HT1080 (cell line): Measurements from ENCODE around the gene CST11. TPM values are rescaled to one million over a fixed set of nuclear protein-coding genes. Genes with fewer than 3 reads are reported as not detected.
"Not testable (repeated sequence)": the region's sequence is repeated elsewhere in the genome, so short reads cannot be mapped to it uniquely, and the experiment has no call there.

Experiments used
- DNase-seq: peaks from one replicate; pipeline ENCODE4 v3.0.0-alpha.2; 2015; ENCODE audit warnings: low read depth
- polyA plus RNA-seq, 2 experiments: library from polyadenylated mRNA; depleted of rRNA; stranded (reverse); fragments of >200 nt; gene quantifications; 2 replicates each; pipeline ENCODE4 v1.2.3, GENCODE V29; 2015
- total RNA-seq: library from RNA; depleted of rRNA; stranded (reverse); fragments of >200 nt; shearing (Covaris generic); gene quantifications from 2 replicates; pipeline ENCODE4 v1.2.3, GENCODE V29; 2014; rRNA removed

CST11 gene, protein sequence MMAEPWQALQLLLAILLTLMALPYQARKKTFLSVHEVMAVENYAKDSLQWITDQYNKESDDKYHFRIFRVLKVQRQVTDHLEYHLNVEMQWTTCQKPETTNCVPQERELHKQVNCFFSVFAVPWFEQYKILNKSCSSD
- total RNA-seq = not detected in 2 replicates
- not detected in 2 replicates for polyA plus RNA-seq (2015; cell fraction: cytosol; rRNA removed)
- not detected in 2 replicates for polyA plus RNA-seq (2015; cell fraction: nucleus; rRNA removed)

DNA sequence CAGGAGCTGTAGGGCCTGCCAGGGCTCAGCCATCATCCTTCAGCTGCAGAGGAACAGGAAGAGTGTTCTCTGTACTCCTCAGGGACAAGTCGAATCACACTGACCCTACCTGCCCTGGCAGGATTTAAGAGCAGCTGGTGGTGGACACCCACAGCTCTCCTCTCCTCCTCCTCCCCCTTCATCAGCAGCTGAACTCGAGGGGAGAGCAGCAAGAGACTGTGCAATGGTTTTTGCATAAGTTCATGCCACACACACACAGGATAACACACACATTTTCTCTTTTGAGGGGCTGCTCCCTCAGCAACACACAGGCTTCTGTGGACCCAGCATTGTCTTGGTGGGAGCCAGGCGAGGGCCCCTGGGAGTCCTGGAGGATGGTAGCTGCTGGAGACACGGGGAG is at the start of gene CST11:
TSS of gene CST11 (minus strand) at position 101 of the 400 bp plus-strand sequence. CDS start at position 36, 65 bp downstream.
- no peak for DNase-seq

DNA sequence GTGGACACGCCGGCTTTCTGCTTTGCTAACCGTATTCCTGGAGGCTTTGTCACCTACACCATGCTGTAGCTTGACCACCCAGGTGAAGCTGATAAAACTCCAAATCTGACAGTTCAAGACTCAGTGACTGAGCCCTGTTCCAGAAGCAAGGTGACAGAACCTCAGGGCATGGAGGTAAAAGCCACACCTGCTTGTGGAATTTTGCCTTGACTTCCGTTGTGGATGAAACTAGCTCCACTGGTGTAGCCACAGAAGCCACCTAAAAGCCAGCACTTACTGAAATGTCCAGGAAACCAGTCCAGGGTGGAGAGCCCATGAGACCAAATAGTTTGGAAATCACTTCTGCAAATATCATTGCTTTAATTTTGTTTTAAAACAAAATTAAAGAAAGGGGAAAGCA is 49.2 kb upstream of the CST11 start:
- no peak for DNase-seq

DNA sequence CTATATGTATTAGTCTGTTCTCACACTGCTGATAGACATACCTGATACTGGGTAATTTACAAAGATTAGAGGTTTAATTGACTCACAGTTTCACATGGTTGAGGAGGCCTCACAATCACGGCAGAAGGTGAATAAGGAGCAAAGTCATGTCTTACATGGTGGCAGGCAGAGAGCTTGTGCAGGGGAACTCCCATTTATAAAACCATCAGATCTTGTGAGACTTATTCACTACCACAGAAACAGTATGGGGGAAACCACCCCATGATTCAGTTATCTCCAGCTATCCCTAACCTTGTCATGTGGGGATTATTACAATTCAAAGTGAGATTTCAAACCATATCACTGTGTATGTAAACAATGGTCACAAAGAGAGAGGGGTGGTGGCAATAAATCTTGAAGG is 44.9 kb upstream of the CST11 start:
- no peak for DNase-seq

DNA sequence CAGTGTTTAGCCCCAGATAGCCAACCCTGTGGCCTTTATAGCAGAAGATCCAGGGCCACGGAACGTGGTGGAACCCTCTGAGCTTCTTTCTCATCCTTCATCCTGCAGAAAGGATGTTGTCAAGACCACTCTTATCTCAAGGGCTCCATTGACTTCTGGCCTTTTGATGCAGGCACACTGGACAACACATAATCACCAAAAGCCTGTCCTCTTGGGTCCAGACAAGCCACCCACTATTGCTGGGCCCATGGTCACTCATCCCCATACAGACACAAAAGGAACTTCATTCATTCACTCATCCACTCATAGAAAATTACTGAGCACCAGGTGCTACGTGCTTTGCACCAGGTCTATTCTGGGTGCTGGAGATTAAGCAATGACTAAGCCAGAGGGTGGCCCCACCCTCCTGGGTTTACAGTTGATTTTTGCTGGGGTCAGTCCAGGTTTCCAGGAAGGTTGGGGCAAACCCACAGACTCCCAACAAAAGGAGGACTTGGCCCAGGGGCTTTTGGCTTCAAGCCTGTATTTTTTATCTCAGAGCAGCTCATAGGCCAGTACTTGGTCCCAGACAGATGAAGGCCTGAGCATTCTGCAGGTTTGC is 40.6 kb upstream of the CST11 start:
- DNase-seq = no peak

DNA sequence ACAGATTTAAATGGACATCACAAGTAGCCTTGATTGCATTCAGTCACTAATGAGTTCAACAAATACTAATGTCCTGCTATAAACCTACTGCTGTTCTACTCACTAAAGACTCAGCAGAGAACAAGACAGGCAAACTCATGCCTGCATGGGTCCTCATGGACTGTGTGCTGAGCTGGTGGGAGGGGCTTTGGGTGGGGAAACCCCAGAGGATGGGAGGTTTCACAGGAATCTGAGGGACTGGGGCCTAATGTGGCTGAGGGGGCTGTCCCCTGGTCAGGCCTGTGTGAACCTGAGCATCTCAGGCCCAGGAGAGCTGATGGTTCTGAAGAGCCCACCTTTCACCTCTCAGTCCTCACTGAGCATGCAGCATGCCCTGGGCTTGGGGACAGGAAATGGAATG is 39.6 kb upstream of the CST11 start:
- DNase-seq = no peak

DNA sequence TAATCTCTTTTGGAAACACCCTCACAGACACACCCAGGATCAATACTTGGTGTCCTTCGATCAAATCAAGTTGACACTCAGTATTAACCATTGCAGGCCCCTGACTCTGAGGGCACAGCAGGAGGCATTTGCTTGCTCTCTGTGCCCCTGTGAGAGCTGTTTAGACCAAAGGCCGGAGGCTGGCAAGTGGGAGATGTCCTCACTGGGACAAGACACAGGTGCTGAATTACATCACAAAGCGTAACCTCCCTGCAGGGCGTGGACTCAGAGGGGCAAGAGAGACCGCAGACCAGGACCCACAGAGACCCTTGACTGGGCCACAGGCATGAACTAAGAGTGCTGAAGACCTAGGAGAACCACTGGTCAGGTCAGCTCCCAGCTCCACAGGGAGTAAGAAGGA is 38.1 kb upstream of the CST11 start, which contains the start of gene CST8:
TSS of gene CST8 (plus strand) at position 301 of the 400 bp plus-strand sequence. CDS start 551 bp downstream, outside the sequence.
- no peak for DNase-seq

DNA sequence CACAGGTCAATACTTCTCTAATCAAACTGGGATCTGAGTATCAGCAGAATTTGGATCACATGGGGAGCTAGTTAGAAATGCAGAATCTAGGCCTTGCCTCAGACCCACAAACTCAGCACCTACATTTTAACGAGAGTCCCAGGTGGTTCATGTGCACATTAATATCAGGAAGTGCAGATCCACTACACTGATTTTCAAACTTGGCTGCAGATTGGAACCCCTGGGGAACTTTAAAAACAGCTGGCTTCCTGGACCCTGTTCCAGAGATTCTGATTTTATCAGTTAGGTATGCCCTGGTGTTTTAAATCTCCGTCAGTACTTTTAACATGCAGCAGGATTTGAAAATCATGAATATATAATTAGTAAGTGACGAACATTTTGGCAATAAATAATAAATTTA is 36.3 kb upstream of the CST11 start:
- DNase-seq = no peak

DNA sequence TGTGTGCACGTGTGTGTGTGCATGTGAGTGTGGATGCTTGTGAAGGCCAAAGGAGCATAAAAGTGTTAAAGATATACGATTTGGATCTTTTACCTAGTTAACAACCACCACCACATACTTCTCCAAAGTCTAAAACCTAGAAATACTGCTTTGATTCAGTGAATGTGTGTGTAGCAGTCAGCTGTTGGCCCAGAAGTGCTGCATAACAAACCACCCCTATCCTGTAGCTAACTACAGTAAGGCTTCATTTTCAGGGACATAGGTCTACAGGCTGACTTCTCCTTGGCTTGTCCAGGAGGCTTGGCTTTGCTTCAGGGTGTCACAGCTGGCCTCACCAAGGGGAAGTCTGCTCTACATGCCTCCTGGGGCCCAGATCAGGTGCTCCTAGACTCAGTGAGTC is 35.8 kb upstream of the CST11 start:
- no peak for DNase-seq

DNA sequence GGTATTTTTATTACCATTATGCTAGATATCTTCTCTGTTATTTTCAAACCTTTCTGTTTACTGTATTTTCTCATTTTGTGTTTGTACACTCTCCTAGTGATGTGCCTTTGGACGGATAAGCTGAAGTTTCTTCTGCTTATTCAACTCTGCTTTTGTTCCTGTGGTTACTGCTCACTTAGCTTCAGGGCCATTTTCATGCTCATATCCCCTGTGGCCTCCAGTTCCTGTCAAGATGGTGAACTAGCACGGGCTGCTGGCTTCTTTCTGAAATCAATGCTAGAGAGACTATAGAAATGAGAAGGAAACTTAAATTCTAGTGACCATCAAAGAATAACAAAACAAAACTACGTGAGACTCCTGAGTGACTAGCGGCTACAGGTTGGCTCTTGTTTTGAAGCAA is 31.4 kb upstream of the CST11 start:
- no peak for DNase-seq

DNA sequence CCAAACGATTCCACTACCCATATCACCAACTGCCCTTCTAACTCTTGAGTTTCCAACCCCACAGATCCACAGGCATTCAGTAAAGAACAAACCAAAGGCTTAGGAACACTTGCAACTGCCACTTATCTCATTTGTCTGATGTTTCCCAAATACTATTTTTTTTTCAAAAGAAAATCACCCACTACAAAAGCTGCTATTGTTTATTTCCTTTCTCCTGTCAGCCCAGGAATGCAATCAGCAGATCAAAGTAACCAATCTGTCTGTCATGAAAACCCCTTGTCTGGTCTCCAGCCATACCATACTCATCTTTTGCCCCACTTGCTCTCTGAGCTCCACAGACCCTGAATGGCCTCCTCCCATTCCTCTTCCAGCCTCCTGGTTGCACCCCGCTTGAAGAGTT is 29.5 kb upstream of the CST11 start:
- no peak for DNase-seq

DNA sequence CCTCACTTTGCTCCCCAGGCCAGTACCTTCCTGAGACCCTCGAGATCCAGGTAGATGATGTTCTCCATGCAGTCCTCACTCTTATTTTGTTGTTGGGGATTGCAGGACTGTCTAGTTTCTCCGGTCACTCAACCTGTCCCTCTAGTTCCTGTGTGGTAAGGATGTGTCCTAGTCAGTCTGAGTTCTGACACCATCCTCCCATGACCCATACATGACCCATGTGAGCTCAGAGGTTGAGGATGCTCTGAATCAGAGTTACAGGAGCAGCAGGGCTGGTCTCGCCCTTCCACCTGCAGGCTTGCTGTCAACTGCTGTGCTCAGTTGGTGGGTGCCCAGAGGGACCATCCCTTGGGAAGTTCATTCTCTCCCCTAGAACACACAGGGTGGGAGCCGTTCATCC is 26.4 kb upstream of the CST11 start:
- no peak for DNase-seq

DNA sequence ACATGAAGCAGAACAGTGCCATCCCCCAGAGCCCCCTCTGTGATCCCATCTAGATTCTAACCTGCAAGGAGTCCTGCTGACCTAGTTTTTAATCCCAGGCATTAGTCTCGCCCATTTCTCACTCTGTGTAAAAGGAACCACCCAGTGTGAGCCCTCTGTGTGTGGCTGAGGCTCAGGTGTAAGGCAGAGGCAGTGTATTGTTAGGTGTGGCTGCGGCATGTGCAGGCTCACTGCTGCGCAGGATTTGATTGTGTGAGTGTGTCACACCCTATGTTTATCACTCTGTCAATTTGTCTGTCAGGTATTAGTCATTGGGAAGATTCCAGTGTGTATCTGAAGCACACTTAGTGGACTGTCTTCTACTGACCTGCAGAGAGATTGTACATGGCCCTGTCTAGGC is 24.5 kb upstream of the CST11 start:
- no peak for DNase-seq

DNA sequence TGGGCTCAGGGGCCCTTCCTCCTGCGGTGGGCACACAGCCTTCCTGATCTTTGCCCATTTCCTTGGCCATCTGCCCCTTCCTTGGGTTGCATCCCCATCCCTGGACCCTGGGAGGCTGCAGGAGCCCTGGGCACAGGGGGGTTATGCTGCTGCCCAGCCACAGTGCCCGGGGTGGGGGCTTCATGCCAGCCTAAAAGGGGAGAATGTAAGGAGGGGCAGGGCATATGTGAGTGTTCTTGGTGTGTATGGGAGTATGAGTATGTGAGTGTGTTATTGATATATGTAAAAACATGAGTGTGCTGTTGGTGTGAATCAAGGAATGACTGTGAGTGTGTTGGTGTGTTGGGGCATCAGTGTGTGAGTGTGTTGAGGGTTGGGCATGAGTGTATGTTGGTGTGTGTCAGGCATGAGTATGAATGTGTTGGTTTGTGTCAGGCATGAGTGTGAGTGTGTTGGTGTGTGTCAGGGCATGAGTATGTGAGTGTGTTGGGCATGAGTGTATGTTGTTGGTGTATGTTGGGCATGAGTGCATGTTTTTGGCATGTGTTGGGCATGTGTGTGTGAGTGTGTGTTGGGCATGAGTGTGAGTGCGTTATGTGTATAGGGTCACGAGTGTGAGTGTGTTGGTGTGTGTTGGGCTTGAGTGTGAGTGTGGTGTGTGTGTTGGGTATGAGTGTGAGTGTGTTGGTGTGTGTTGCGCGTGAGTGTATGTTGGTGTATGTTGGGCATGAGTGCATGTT is 23.5 kb upstream of the CST11 start:
- no peak for DNase-seq

DNA sequence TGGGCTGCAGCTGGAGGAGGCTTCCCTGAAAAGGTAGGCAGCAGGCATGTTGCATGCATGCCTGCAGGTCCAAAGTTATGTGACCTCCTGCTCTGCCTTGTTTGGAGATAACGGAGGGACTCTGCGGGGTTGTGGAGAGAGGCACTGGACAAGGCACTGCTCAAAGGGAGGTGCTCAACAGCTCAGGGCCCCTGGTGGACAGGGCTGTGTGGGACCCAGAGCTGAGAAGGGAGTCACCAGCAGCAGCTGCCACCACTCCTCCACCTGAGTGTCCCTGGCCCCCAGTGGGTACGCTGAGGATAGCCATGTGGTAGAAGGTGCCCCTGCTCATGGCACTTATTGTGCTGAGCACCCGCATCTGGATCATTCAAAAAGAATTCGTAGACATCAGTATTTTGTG is 22.7 kb upstream of the CST11 start:
- no peak for DNase-seq

DNA sequence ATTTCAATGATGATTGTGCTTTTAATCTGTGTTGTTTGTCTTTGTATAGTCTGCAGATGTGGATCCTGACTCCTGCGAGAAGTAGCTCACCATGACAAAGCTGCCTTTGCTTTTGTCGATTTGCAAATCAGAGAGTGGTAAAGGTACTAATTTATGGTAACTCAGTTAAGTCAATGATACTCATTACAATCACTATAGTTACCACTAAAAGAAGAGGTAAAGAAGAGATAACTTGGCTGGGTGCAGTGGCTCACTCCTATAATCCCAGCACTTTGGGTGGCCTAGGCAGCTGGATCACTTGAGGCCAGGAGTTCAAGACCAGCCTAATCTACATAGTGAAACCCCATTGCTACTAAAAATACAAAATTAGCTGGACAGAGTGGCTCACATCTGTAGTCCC is 20.6 kb upstream of the CST11 start:
- not testable (repeated sequence) for DNase-seq

DNA sequence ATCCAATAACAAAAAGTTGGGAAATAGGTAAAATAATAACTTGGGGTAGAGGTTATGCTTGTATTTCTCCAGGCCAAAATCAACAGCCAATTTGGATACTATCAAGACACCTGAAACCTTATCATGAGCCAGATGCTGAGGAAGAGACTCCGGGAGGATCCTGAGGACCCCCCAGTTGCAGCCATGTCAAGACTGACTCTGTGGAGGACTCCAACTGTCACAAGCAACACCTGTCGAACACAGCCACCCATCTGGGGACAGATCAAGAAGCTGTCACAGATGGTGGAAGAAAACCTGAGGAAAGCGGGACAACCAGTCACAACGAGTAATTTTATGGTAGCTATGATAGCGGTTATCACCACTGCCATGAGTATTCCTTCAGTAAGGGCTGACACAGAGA is 19.6 kb upstream of the CST11 start:
- not testable (repeated sequence) for DNase-seq

DNA sequence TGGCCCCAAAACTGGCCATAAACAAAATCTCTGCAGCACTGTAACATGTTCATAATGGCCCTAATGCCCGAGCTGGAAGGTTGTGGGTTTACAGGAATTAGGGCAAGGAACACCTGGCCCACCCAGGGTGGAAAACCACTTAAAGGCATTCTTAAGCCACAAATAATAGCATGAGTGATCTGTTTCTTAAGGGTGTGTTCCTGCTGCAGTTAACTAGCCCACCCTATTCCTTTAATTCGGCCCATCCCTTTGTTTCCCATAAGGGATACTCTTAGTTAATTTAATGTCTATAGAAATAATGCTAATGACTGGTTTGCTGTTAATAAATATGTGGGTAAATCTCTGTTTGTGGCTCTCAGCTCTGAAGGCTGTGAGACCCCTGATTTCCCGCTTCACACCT is 14.3 kb upstream of the CST11 start:
- DNase-seq = not testable (repeated sequence)

DNA sequence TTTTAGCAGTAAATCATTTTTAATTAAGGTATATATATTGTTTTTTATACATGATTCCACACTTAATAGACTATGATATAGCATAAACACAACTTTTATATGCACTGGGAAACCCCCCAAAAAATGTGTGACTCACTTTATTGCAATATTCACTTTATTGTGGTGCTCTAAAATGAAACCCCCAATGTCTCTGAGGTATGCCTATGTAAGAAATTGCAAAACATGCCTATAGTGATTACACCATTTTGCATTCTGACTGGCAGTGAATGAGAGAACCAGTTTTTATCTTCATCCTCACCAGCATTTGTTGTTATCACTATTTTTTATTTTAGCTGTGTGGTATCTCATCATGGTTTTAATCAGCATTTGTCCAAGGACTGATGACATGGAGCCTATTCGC is 8.5 kb upstream of the CST11 start:
- DNase-seq = no peak

DNA sequence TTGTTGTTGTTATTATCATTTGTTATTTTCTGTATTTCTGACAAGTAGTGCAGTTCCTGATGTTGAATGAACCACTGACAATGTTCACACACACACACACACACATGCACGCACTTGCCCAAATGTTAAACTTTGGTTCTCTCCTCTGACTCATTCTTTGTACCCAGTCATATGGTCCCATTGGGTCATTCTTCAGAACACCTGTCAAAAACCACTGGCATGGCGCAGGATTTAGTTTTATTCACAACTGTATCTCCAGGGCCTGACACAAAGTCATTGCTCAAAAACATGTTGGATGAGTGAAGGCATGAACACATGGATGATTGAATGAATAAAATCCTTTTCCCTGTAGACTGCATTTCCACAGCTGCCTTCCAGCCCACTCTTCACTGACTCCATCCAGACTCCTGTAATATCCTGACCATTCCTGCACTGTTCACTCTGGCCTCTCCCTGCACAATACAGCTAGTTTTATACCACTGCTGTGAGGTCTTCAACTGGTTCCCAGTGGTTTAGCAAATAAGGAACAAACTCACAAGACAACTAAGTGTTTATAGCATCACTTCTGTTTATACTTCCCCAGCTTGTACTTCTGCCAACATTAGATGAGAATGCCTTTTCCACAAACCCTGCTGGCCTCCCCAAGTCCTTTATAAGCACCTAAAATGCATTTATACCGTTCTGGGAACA is 6.9 kb upstream of the CST11 start:
- no peak for DNase-seq

DNA sequence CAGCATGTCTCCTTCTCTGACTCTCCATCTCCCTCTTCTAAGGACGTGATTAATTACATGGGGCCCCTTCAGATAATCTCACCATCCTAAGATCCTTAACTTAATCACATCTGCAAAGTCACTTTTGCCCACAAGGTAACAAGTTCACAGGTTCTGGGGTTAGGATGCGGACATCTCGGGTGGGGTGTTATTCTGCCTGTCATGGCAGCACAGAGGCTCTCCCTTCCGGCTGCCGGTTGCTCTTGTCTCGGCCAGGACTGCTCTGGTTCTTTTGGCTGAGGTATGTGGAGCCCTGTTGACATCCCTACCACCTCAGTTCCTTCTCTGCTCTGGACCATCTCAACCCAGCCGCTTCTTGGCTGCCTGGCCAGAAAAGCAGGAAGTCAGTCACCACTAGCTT is 4.2 kb upstream of the CST11 start:
- DNase-seq = no peak

DNA sequence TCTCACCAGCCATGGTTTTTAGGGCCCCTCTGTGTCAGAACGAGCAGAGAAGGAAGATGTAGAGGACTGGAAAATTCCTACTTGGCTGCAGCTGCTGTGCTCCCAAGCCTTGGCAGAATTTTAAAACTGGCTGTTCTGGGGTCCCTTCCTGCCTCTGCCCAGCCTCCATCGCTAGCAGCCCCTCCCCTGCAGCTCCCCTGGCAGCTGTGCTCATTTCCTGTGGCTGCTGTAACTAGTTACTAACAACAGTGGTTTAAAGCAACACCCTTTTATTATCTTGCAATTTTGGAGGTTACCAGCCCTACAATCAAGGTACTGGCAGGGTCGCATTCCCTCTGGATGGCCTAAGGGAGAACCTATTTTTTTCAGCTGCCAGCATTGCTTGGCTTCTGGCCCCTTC is 3.7 kb upstream of the CST11 start:
- DNase-seq = no peak

DNA sequence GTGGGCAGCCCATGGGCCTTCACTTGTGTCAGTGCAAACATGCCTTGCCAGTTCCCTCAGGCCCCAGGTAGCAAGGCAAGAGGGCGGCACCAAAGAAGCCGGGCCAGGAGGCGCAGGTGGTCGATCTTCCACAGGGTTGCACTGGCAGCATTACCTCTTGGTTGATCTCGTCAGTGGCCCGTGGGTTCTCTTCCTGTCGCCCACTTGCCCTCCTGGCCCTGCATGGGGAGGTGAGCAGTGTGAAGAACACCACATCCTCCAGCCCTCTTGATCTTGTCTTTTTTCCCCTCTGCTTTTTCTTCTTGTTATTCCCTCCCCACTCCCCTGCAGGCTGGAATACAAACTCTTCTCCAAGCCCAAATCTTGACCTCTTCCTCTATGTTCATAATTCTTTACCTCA is 3.0 kb upstream of the CST11 start:
- no peak for DNase-seq
